BJ (cell line): ENCODE results near the gene KIF5A. TPM values are rescaled to one million over a fixed set of nuclear protein-coding genes. Genes with fewer than 3 reads are reported as not detected.

Experiments
- CTCF ChIA-PET: fragments of 350-600 bp; formaldehyde crosslinking; extraction: SDS; loops from one replicate; lab custom pipeline; 2021; ENCODE audit warnings: antibody characterized with exemption, inconsistent platforms; lab: Yijun Ruan, JAX
- POLR2A ChIA-PET: fragments of 300-600 bp; sonication (Branson Sonifier 250); formaldehyde crosslinking; extraction: SDS; loops from one replicate; lab custom pipeline; 2021; ENCODE audit warnings: antibody characterized with exemption; lab: Charles Lee
- DNase-seq: peaks from one replicate; pipeline ENCODE4 v3.0.0-alpha.2; 2011; ENCODE audit warnings: low read depth
- H3K27me3 ChIP-seq: 2 replicates; pipeline ENCODE4 v1.6.0; 2011; ENCODE audit warnings: low read length; ENCODE audit not compliant: control insufficient read depth, insufficient read depth
- H3K36me3 ChIP-seq: 2 replicates; pipeline ENCODE4 v1.5.1; 2011; ENCODE audit warnings: low read length; ENCODE audit not compliant: control insufficient read depth, insufficient read depth
- H3K4me3 ChIP-seq: 2 replicates; pipeline ENCODE4 v1.5.1; 2011; ENCODE audit warnings: low read depth, mild to moderate bottlenecking, control low read depth, low read length
- polyA plus RNA-seq: library from polyadenylated mRNA; depleted of rRNA; stranded (reverse); fragments of >200 nt; gene quantifications from 2 replicates; pipeline ENCODE4 v1.2.3, GENCODE V29; 2011
- TF ChIP-seq, protein P1 (sequence below): IDR thresholded peaks from 2 replicates; pipeline ENCODE4 v1.5.1; 2011; ENCODE audit warnings: low read depth, mild to moderate bottlenecking, control low read depth, inconsistent platforms, low read length, moderate library complexity; ENCODE audit not compliant: insufficient read depth

The KIF5A gene
- polyA plus RNA-seq, 1 experiment = 0.64 TPM

DNA sequence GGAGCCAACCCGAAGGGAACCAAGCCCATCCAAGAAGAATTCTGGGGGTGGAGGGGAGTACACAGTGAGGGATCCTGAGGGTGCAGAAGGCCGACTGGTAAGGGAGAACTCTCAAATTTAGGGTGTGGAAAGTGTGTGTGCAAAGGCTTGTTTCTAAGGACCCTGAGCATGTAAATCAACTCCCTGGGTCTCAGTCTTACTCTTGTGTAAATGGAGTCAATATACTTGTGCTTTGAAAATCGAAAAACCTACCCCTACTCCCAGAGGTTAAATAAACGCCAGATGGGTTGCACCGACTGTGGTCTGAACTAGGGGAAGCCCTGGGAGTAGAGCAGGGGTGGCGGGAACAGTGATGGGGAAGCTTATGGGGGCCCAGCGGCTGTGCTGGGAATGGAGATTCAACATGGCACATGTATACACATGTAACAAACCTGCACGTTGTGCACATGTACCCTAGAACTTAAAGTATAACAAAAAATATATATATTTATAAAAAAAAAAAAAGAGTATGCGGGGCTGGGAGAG, 77.1 kb downstream of the KIF5A start:
- POLR2A ChIA-PET = no interaction called here
- no peaks in the 10 kb centered on the region for H3K36me3 ChIP-seq

DNA sequence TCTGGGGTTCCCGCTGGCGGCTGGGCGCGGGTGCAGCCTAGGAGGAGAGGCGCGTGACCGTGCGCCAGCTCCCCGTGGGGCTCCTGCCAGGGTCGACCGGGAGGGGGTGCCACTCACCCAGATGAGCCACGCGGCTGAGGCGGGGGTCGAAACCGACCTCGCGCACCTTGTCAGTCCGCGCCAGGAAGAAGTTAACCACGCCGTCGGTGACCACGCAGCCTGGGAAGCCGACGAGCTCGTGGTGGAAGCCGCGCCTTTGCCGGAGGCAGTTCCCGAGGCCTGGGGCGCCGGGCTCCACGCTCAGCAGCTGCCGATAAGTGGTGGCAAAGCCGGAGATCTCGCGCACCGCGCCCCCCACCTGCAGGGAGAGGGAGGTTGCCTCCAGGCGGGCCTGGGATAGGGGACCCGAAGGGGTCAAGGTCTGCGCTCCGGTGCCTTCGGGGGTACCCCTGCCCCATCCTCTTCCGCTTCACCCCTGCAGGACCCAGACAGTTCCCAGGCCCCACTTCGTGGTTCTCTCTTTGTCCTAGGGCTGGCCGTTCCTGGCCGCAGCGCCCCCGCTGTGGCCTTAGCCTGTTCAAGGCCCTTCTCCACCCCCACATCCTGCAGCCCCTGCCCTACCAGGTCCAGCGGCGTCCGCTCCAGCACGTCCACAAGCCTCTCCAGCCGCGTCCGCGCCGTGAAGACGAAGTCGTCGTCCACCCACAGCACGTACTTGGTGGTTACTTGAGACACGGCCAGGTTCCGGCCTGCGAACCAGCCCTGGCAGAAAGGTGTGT, 77.8 kb downstream of the KIF5A start:
- TF ChIP-seq, protein P1, sequence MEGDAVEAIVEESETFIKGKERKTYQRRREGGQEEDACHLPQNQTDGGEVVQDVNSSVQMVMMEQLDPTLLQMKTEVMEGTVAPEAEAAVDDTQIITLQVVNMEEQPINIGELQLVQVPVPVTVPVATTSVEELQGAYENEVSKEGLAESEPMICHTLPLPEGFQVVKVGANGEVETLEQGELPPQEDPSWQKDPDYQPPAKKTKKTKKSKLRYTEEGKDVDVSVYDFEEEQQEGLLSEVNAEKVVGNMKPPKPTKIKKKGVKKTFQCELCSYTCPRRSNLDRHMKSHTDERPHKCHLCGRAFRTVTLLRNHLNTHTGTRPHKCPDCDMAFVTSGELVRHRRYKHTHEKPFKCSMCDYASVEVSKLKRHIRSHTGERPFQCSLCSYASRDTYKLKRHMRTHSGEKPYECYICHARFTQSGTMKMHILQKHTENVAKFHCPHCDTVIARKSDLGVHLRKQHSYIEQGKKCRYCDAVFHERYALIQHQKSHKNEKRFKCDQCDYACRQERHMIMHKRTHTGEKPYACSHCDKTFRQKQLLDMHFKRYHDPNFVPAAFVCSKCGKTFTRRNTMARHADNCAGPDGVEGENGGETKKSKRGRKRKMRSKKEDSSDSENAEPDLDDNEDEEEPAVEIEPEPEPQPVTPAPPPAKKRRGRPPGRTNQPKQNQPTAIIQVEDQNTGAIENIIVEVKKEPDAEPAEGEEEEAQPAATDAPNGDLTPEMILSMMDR = peak; percentile 16; the same call in 1 of the 2 replicates
- CTCF ChIA-PET = interaction anchor here (0.6 to 17.5 kb wide), 6 partner anchors 8 to 169 kb away, joined by 3 to 257 read pairs (median 4); no protein-coding TSS in a partner anchor
- POLR2A ChIA-PET = interaction anchor here (1.0 kb wide), 1 partner anchor 16 kb away, joined by 3 read pairs; the partner anchor contains the start of gene ARHGEF25
- no peaks in the 10 kb centered on the region for H3K36me3 ChIP-seq
- DNase-seq = no peak
- H3K27me3 ChIP-seq = peaks cover 30% of the 10 kb centered on the region
- no peak overlapping the region for H3K4me3 ChIP-seq

More for the DNA sequence above, 77.1 kb downstream of the KIF5A start:
- no peak for DNase-seq
- Histone ChIP-seq H3K27me3 (peaks cover 31% of the 10 kb centered on the region), H3K4me3 (no peak overlapping the region)
- TF ChIP-seq, protein P1 = no peak
- CTCF ChIA-PET = interaction anchor here (0.6 to 17.5 kb wide), 4 partner anchors 11 to 45 kb away, joined by 3 to 257 read pairs (median 6); no protein-coding TSS in a partner anchor

DNA sequence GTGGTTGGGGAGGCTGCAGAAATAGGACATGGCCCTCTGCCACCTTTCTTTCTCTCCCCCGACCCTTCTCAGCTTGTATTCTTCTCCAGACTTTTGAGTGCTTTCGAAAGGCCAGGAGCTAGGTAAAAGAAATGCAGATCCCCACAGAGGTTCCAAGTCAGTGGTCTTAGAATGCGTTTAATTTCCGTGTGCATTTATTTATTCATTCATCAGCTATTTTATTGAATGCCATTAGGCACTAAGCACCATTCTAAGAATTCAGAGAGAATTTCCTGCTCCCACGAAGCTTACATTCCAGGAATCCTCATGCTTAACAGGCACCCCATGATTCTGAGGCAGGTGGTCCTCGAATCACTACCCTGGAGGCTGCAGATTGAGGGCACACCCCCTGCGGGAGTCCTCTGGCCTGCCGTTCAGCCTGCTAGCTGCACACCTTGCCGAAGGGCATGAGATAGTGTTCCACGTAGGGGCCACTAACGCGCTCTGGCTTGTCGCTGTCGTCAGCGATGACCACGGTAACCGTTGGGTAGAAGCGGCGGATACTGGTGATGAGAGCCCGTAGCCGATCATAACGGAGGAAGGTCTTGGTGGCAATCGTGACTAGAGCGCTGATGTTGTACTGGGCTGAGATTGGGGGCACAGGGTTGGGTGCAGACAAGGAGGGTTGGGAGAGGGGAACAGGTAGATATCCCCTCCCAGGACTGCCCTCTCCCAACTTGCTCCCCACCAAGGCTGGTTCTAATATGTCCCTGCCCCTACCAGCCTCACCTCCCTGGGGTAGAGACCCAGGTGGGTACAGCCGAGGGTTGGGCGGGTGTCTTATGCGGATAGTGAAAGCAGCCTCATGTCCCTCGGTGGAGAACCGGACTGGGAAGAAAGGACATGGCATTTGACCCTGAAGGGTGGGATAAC, 78.7 kb downstream of the KIF5A start:
- ChIA-PET POLR2A (interaction anchor here (1.0 kb wide), 1 partner anchor 17 kb away, joined by 3 read pairs; the partner anchor contains the start of gene ARHGEF25), CTCF (interaction anchor here (0.5 to 17.5 kb wide), 6 partner anchors 9 to 517 kb away, joined by 3 to 257 read pairs (median 4); no protein-coding TSS in a partner anchor)
- no peak for DNase-seq
- Histone ChIP-seq H3K4me3 (no peak overlapping the region), H3K36me3 (no peaks in the 10 kb centered on the region), H3K27me3 (peaks cover 27% of the 10 kb centered on the region)
- TF ChIP-seq, protein P1 = no peak

DNA sequence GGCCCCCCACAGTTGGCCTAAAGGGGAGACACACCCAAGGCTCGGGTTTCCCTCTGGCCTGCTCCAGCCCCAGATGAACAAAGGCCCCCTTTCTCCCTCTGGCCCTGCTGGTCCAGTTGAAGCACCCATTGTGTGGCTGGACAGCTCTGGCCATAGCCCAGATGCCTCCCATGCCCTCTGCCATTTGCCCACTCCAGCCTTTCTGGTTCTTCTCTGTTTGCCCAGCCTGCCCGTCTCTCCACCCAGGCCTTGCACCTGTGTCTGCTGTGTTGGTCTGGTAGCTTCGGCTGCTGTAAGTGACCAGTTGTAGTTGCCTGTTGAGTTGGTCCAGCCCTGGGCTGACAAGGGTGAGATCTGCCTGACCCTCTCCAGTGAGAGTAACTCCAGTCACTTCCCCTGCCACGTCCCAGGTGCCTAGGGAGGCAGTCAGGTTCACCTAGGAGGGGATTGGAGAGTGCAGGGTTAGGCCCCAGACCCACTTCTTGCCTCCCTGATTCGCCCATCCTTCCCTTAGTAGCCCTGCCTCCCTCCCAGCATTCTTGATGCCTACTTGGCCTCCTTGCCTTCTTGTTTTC, 80.1 kb downstream of the KIF5A start:
- ChIA-PET POLR2A (no interaction called here), CTCF (interaction anchor here (0.6 to 17.5 kb wide), 5 partner anchors 9 to 169 kb away, joined by 3 to 257 read pairs (median 3); no protein-coding TSS in a partner anchor)

More for the DNA sequence above, 80.1 kb downstream of the KIF5A start:
- Histone ChIP-seq H3K36me3 (no peaks in the 10 kb centered on the region), H3K27me3 (peaks cover 23% of the 10 kb centered on the region), H3K4me3 (no peak overlapping the region)
- DNase-seq = no peak
- TF ChIP-seq, protein P1 = no peak
